Kidney epithelial cell (primary cell): ENCODE results near the gene ALKBH5. TPM values are rescaled to one million over a fixed set of nuclear protein-coding genes. Genes with fewer than 3 reads are reported as not detected.
A peak's percentile ranks its signal among the peaks of the same experiment; 100 is the strongest.

Experiments
- DNase-seq: peaks from one replicate; pipeline ENCODE4 v3.0.0-alpha.2; 2010; ENCODE audit warnings: low read depth
- H3K27me3 ChIP-seq: 2 replicates; pipeline ENCODE4 v1.6.0; 2011; ENCODE audit warnings: low read length; ENCODE audit not compliant: control insufficient read depth, insufficient read depth
- H3K36me3 ChIP-seq: 2 replicates; pipeline ENCODE4 v1.5.1; 2011; ENCODE audit warnings: low read length; ENCODE audit not compliant: control insufficient read depth, insufficient read depth
- H3K4me3 ChIP-seq: 2 replicates; pipeline ENCODE4 v1.5.1; 2011; ENCODE audit warnings: low read depth, mild to moderate bottlenecking, control low read depth, low read length
- total RNA-seq: library from RNA; depleted of rRNA; stranded (reverse); fragments of >200 nt; gene quantifications from 2 replicates; pipeline ENCODE4 v1.2.3, GENCODE V29; 2015
- TF ChIP-seq, protein P1 (sequence below): IDR thresholded peaks from 2 replicates; pipeline ENCODE4 v1.5.1; 2011; ENCODE audit warnings: mild to moderate bottlenecking, moderate library complexity, low read length, control low read depth, inconsistent platforms; ENCODE audit not compliant: insufficient read depth, poor library complexity, severe bottlenecking

The ALKBH5 gene
- total RNA-seq, 1 donor from 2014 or later = 103 TPM

DNA sequence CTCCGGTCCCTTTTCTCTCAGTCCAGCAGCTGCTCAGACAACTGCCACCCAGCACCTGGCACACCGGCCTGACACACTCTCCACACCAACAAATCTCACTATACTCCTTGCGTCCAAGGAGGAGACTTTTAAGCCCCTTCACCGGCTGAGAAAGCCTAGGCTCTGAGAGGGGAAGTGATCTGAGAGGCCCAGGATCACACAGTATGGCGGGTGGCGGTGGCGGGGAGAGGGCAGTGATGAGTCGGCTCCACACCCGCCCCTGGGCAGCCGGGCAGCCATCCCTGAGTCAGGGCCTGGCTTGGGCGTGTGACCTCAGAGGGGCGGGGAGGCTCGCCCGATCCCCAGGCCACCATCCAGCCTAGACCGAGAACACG lies 74.3 kb downstream of the ALKBH5 start:
- H3K4me3 ChIP-seq = peak overlapping the region; percentile 86
- TF ChIP-seq, protein P1, sequence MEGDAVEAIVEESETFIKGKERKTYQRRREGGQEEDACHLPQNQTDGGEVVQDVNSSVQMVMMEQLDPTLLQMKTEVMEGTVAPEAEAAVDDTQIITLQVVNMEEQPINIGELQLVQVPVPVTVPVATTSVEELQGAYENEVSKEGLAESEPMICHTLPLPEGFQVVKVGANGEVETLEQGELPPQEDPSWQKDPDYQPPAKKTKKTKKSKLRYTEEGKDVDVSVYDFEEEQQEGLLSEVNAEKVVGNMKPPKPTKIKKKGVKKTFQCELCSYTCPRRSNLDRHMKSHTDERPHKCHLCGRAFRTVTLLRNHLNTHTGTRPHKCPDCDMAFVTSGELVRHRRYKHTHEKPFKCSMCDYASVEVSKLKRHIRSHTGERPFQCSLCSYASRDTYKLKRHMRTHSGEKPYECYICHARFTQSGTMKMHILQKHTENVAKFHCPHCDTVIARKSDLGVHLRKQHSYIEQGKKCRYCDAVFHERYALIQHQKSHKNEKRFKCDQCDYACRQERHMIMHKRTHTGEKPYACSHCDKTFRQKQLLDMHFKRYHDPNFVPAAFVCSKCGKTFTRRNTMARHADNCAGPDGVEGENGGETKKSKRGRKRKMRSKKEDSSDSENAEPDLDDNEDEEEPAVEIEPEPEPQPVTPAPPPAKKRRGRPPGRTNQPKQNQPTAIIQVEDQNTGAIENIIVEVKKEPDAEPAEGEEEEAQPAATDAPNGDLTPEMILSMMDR = peak; percentile 16
- peaks cover 5% of the 10 kb centered on the region for H3K36me3 ChIP-seq
- H3K27me3 ChIP-seq = no peaks in the 10 kb centered on the region
- no peak for DNase-seq

DNA sequence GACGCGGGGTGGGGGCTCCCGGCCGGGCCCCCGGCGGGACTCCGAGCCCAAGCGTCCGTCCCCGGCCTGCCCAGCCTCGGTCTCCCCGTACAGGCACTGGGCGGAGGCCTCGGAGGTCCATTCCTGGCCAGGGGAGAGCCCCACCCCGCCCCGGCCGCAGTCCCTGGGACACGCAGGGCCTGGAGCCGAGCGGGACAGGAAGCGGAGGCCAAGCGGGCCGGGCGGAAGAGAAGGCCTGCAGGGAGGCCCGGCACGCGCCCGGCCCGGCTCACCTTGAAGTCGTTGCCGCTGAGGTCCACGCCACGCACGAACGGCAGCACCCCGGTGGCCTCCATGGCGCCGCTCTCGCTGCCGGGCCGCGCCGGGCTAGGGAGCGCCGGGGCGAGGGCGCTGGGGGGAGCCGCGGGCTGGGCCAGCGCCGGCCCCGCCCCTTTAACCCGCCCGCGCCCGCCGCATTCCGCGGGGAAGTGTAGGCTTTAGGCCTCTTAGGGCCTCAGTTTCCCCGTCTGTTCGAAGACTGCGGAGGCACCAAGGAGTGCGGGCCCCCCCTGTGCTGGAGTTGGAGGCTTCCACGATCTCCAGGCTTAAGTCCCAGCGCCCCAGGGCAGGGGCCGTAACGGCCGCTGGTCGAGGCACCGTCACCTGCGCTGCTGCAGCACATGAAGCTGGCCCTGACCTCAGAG lies 74.9 kb downstream of the ALKBH5 start, which contains the start of gene FLII:
FLII (minus strand) TSS at position 383 of the 683 bp plus-strand sequence; CDS start at position 335, 48 bp downstream.
- DNase-seq = no peak
- Histone ChIP-seq H3K27me3 (no peaks in the 10 kb centered on the region), H3K36me3 (peaks cover 6% of the 10 kb centered on the region), H3K4me3 (peak within 1 kb of the TSS; percentile 86)
- TF ChIP-seq, protein P1 = no peak

Other genes with a start within 250 kb of the ALKBH5 start
- gene TOM1L2, start 211.4 kb upstream of the ALKBH5 start, total RNA-seq = 16.3 and 17.7 TPM in 2 replicates
- 3.9 and 17.7 TPM in 2 replicates for gene DRC3, start 211.0 kb upstream of the ALKBH5 start, total RNA-seq
- 31.3 and 32.3 TPM in 2 replicates for gene ATPAF2, start 144.7 kb upstream of the ALKBH5 start, total RNA-seq
- gene GID4, start 144.4 kb upstream of the ALKBH5 start, total RNA-seq = 6.2 and 8.6 TPM in 2 replicates
- gene DRG2, start 95.9 kb upstream of the ALKBH5 start, total RNA-seq = 40.0 and 42.5 TPM in 2 replicates
- 0.21 and 0.33 TPM in 2 replicates for gene MYO15A, start 75.1 kb upstream of the ALKBH5 start, total RNA-seq
- gene LLGL1, start 41.8 kb downstream of the ALKBH5 start, total RNA-seq = 53.7 and 63.1 TPM in 2 replicates
- gene FLII, start 74.9 kb downstream of the ALKBH5 start, total RNA-seq = 512 and 579 TPM in 2 replicates
- 29.6 and 78.8 TPM in 2 replicates for gene MIEF2, start 76.8 kb downstream of the ALKBH5 start, total RNA-seq
- 28.2 and 35.6 TPM in 2 replicates for gene TOP3A, start 131.2 kb downstream of the ALKBH5 start, total RNA-seq
- 30.2 and 30.8 TPM in 2 replicates for gene SMCR8, start 131.5 kb downstream of the ALKBH5 start, total RNA-seq
- gene SHMT1, start 179.7 kb downstream of the ALKBH5 start, total RNA-seq = 13.0 and 15.5 TPM in 2 replicates
- gene EVPLL, start 193.9 kb downstream of the ALKBH5 start, total RNA-seq = 1.1 TPM in 1 of 2 replicates, not detected in the other